H7 (cell line): ENCODE measurements around the gene KDM4F. TPM values are rescaled to one million over a fixed set of nuclear protein-coding genes. Genes with fewer than 3 reads are reported as not detected.
"Not testable (repeated sequence)": the region's sequence is repeated elsewhere in the genome, so short reads cannot be mapped to it uniquely, and the experiment has no call there.

Experiments
- DNase-seq: peaks from one replicate; pipeline ENCODE4 v3.0.0; 2012
- H3K27me3 ChIP-seq: 2 replicates; pipeline ENCODE4 v1.6.0; 2011; ENCODE audit warnings: mild to moderate bottlenecking, low read length; ENCODE audit not compliant: control insufficient read depth, insufficient read depth
- H3K36me3 ChIP-seq: replicated peaks from 2 replicates; pipeline ENCODE4 v1.5.1; 2011; ENCODE audit warnings: low read length; ENCODE audit not compliant: control insufficient read depth, insufficient read depth
- H3K4me3 ChIP-seq: 2 replicates; pipeline ENCODE4 v1.5.1; 2011; ENCODE audit warnings: low read depth, mild to moderate bottlenecking, control low read depth, low read length, moderate library complexity; ENCODE audit not compliant: insufficient read depth
- total RNA-seq: library from RNA; depleted of rRNA; stranded (reverse); fragments of >200 nt; shearing (Covaris generic); gene quantifications from 2 replicates; pipeline ENCODE4 v1.2.3, GENCODE V29; 2014; rRNA removed

KDM4F gene
- total RNA-seq = not detected in 2 replicates

DNA sequence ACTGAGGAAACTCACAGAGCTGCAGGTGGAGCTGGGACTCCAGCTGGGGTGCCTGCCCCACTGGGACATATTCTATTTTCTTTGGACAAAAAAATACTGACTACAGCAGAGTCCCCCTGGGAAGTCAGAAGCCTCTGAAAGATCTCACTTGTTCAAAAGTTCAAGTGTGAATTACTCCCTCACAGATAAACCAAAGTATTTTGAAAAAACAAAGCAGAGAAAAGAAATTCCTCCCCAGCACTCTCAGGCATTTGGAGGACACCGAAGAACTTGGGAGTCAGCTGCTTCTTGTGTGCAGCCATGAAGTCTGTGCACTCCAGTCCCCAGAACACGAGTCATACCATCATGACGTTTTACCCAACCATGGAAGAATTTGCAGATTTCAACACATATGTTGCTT lies at the start of gene KDM4F:
Gene KDM4F, plus strand, starts transcription at position 301 of the 400 bp plus-strand sequence.
- H3K4me3 ChIP-seq, H3K36me3 ChIP-seq: not testable (repeated sequence)

DNA sequence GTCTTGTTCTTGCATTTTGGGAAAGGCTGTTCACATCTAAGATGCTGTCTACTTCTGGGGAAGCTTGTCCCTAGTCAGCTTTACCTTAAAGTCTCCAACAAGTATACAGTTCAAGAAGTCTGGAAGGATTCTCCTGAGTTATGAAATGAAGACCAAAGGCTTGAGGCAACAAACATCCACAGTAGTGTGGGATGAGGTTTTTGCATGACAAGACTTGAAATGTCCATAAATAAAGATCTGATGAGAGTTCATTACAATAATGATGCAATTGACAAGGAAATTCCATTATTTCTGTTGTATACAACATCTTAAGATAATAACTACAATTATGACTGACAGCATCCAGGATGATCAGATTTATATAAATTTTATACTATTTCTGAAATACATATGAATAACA lies 45.5 kb upstream of the KDM4F start:
- no peaks in the 10 kb centered on the region for H3K36me3 ChIP-seq
- H3K27me3 ChIP-seq = no peaks in the 10 kb centered on the region
- no peak for DNase-seq
- H3K4me3 ChIP-seq = no peak overlapping the region

More for the DNA sequence above, at the start of gene KDM4F:
- DNase-seq, H3K27me3 ChIP-seq: not testable (repeated sequence)

- Histone ChIP-seq H3K27me3 (no peaks in the 10 kb centered on the region), H3K4me3 (no peak overlapping the region), H3K36me3 (no peaks in the 10 kb centered on the region)
- DNase-seq = no peak
Observed at GRCh38 chr11:95005642-95006041, 43.6 kb upstream of the KDM4F start.

DNA sequence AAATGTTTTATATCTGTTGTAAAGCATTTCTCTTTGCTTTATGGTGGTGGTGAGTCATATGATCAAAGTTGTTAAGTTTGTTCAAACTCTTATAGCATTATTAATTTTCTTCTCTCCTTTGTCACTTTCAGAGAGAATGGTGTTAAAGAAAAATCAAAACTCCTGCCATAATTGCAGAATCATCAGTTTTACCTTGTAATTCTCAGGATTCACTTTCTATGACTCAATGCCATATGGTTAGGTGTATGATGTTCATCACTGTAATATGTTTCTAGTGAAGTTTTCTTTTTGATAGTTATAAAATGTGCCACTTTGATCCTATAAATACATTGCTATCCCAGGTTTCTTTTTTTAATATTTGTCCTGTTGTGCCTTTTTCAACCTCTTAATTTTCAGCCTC lies 37.8 kb upstream of the KDM4F start:
- H3K27me3 ChIP-seq = no peaks in the 10 kb centered on the region
- no peaks in the 10 kb centered on the region for H3K36me3 ChIP-seq
- H3K4me3 ChIP-seq = no peak overlapping the region
- no peak for DNase-seq

DNA sequence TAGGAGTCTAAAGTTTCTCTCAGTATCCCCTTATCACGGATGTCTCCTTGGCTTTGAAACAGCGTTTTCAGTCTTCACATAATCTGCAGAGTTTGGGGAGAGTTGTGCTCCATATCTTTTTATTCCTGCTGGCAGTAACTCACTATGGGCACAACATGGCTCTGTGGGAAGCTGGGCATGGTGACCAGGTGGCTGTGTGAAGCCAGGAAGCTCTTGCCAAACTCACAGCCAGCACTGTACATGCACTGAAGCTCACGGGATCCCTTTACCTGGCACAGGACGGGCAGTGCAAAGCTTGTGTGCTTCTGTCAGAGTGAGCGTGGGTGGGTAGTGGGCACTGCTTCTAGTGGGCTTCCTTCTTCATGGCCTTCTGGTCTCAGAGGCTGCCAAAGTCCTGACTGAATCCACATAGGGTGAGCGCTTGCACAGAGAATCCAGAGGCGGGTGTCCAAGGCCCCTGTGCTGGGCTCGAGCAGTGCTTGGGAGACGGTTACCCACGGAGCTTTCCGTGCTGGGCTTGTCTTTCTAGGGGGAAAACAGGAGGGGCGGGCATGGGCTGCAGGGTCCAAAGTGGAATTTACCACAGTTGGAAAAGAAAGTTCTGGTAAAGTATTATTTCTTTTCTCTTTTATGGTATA lies 34.9 kb upstream of the KDM4F start:
- no peak overlapping the region for H3K4me3 ChIP-seq
- no peaks in the 10 kb centered on the region for H3K36me3 ChIP-seq
- no peak for DNase-seq
- H3K27me3 ChIP-seq = no peaks in the 10 kb centered on the region

- H3K4me3 ChIP-seq = no peak overlapping the region
- DNase-seq = no peak
Observed at GRCh38 chr11:95016139-95016538, 33.1 kb upstream of the KDM4F start.

GRCh38 chr11:95021468-95021867 lies 27.8 kb upstream of the KDM4F start:
- DNase-seq, H3K36me3 ChIP-seq, H3K4me3 ChIP-seq, H3K27me3 ChIP-seq: not testable (repeated sequence)

More at GRCh38 chr11:95016139-95016538, 33.1 kb upstream of the KDM4F start:
- Histone ChIP-seq H3K36me3 (no peaks in the 10 kb centered on the region), H3K27me3 (no peaks in the 10 kb centered on the region)

DNA sequence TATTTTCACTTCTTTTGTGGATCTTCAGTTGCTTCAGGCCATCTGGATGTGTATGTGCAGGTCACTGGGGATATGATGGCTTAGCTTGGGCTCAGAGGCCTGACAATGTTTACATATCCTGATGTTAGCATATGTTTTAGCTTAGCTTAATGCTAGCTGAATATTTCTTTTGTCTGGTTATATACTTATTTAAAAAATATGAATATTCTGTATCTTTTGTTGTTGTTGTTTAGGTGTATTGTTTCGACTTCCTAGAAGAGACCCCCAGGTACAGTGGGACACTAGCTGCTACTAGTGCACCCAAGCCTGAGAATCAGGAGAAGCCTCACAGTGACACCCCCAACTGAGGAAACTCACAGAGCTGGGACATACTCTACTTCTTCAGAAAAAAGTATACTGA lies 24.3 kb upstream of the KDM4F start, which contains the start of gene KDM4E:
Gene KDM4E, plus strand, starts transcription at position 301 of the 400 bp plus-strand sequence. CDS start 300 bp downstream, outside the sequence.
- DNase-seq = no peak
- no peaks in the 10 kb centered on the region for H3K36me3 ChIP-seq
- H3K27me3 ChIP-seq = no peaks in the 10 kb centered on the region
- no peak within 1 kb of the TSS for H3K4me3 ChIP-seq

DNA sequence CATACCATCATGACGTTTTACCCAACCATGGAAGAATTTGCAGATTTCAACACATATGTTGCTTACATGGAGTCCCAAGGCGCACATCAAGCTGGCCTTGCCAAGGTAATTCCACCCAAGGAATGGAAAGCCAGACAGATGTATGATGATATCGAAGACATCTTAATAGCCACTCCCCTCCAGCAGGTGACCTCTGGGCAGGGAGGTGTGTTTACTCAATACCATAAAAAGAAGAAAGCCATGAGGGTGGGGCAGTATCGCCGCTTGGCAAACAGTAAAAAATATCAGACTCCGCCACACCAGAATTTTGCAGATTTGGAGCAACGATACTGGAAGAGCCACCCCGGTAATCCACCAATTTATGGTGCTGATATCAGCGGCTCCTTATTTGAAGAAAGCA lies 23.6 kb upstream of the KDM4F start:
- not testable (repeated sequence) for H3K36me3 ChIP-seq, H3K27me3 ChIP-seq, DNase-seq, H3K4me3 ChIP-seq

- Histone ChIP-seq H3K36me3 (no peaks in the 10 kb centered on the region), H3K27me3 (no peaks in the 10 kb centered on the region), H3K4me3 (no peak overlapping the region)
- no peak for DNase-seq
Observed at GRCh38 chr11:95028357-95028756, 20.9 kb upstream of the KDM4F start.

DNA sequence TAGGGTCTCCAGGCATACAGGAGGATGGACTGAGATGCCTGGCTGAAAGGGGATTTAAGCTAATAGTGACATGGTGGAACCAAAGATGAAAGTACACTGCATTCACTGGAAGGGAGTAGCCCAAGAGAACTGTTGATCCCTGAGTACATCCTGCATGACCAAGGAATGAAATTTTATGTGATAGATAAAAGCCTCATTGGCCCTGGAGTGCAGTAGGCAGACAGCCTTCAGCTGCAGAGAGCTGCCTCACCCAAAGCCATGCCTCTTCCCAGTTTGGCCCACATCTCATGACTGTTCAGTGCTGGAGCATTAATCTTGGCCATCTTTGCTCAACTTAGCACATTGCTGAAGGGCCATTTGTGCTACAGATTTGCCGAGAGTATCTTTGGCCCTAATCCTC lies 16.2 kb upstream of the KDM4F start:
- no peak for DNase-seq
- Histone ChIP-seq H3K4me3 (no peak overlapping the region), H3K27me3 (no peaks in the 10 kb centered on the region; the same call in 1 of the 2 replicates), H3K36me3 (no peaks in the 10 kb centered on the region)

DNA sequence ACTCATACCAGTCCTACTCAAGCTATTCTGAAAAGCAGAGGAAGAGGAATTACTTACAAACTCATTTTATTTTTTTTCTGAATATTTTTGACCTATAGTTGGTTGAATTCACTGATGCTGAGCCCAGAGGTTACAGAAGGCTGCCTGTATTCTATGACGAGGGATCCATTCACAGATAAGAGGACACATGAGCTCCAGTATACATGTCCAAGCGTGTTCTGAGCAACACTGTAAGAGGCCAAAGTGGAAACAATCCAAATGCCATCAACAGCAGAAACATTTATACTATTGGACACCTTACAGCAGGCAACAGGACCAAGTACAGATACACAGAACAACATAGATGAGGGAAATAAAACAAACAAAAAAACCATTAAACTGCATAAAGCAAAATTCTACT lies 13.9 kb upstream of the KDM4F start:
- DNase-seq = no peak
- no peaks in the 10 kb centered on the region for H3K36me3 ChIP-seq
- H3K4me3 ChIP-seq = no peak overlapping the region
- no peaks in the 10 kb centered on the region; the same call in 1 of the 2 replicates for H3K27me3 ChIP-seq

DNA sequence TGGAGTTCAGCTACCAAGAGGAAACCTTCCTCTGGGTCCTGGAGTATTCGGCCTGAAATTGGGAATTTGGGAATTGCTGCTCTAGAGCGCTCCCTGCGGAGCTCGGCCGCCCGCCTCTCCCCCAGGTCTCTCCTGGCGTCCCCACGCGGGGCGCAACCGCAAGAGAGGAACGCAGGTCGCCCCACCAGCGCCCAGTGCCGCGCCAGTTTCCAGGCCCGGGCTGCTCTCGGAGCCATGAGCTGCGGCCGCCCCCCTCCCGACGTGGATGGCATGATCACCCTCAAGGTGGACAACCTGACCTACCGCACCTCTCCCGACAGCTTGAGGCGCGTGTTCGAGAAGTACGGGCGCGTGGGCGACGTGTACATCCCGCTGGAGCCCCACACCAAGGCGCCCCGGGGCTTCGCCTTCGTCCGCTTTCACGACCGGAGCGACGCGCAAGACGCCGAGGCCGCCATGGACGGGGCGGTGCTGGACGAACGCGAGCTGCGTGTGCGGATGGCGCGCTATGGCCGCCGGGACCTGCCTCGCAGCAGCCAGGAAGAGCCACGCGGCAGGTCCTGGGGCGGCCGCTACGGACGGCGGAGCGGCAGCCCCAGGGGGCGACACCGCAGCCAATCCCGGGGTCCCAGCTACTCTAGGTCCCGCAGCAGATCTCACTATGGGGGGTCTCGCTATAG lies 11.7 kb upstream of the KDM4F start:
- H3K36me3 ChIP-seq, H3K4me3 ChIP-seq, H3K27me3 ChIP-seq, DNase-seq: not testable (repeated sequence)

DNA sequence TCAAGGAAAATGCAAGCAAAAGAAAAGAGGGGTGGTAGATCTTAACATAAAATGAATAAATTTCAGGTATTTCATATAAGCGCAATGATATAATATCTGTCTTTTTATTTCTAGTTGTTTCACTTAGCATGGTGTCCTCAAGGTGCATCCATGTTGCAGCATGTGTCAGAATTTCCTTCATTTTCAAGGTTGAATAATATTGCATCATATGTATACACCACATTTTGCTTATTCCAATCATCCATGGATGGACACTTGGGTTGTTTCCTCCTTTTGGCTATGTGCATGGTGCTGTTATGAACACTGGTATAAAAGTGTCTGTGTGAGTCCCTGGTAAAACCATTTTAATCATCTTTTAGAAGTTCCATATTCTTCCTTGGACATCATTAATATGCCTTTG lies 7.0 kb upstream of the KDM4F start:
- Histone ChIP-seq H3K27me3 (no peaks in the 10 kb centered on the region), H3K4me3 (no peak overlapping the region), H3K36me3 (no peaks in the 10 kb centered on the region)
- no peak for DNase-seq

- Histone ChIP-seq H3K27me3 (no peaks in the 10 kb centered on the region), H3K36me3 (no peaks in the 10 kb centered on the region), H3K4me3 (no peak overlapping the region)
- DNase-seq = no peak
Observed at GRCh38 chr11:95042906-95043305, 6.3 kb upstream of the KDM4F start.
